GM18861 (cell line): Measurements from ENCODE around the gene ABHD1.
"Not testable (repeated sequence)": the region's sequence is repeated elsewhere in the genome, so short reads cannot be mapped to it uniquely, and the experiment has no call there.

Experiments used
- ATAC-seq: cut with Tn5 transposase; IDR thresholded peaks from one replicate; pipeline ENCODE4 v1.9.1; 2021; ENCODE audit not compliant: unreplicated experiment

Gene ABHD1

GRCh38 chr2:27109083-27109482, 14.5 kb upstream of the ABHD1 start:
- no peak for ATAC-seq

- not testable (repeated sequence) for ATAC-seq
Observed at GRCh38 chr2:27110603-27111352, 12.8 kb upstream of the ABHD1 start.

- ATAC-seq, result not testable (repeated sequence)
Observed at GRCh38 chr2:27111392-27112078, 12.1 kb upstream of the ABHD1 start.

- ATAC-seq, result no peak
Observed at GRCh38 chr2:27115519-27115918, 8.1 kb upstream of the ABHD1 start.

- ATAC-seq, result no peak
Observed at GRCh38 chr2:27117995-27118524, 5.6 kb upstream of the ABHD1 start.

GRCh38 chr2:27118525-27119329, 4.9 kb upstream of the ABHD1 start, which contains the start of gene CGREF1:
Gene CGREF1, minus strand, starts transcription at chr2:27119128. Its CDS starts 14,762 bp downstream, at chr2:27104366.
- no peak for ATAC-seq

GRCh38 chr2:27119330-27119670, 4.3 kb upstream of the ABHD1 start:
- ATAC-seq, result not testable (repeated sequence)

- no peak for ATAC-seq
Observed at GRCh38 chr2:27121906-27122305, 1.7 kb upstream of the ABHD1 start.

- ATAC-seq, result no peak
Observed at GRCh38 chr2:27122791-27123190, 824 bp upstream of the ABHD1 start.

- ATAC-seq, result no peak
Observed at GRCh38 chr2:27125104-27125503, 1.5 kb downstream of the ABHD1 start.

GRCh38 chr2:27126252-27126710, 2.7 kb downstream of the ABHD1 start:
- no peak for ATAC-seq

- ATAC-seq, result no peak
Observed at GRCh38 chr2:27127883-27128667, 4.5 kb downstream of the ABHD1 start.

- ATAC-seq, result no peak
Observed at GRCh38 chr2:27128668-27129571, 5.3 kb downstream of the ABHD1 start.

- no peak for ATAC-seq
Observed at GRCh38 chr2:27130396-27130795, 6.8 kb downstream of the ABHD1 start.

- ATAC-seq, result no peak
Observed at GRCh38 chr2:27131429-27131828, 7.8 kb downstream of the ABHD1 start.

GRCh38 chr2:27133195-27133875, 9.7 kb downstream of the ABHD1 start:
- ATAC-seq, result no peak

- peak; percentile 83 for ATAC-seq
Observed at GRCh38 chr2:27133905-27134780, 10.5 kb downstream of the ABHD1 start, which contains the start of gene PREB. Gene PREB, minus strand, starts transcription at chr2:27134636. Its CDS starts 215 bp downstream, at chr2:27134421.
